Measurements from ENCODE around the gene MON2. TPM values are rescaled to one million over a fixed set of nuclear protein-coding genes. Genes with fewer than 3 reads are reported as not detected.
A peak's percentile ranks its signal among the peaks of the same experiment; 100 is the strongest.
"Not testable (repeated sequence)": the region's sequence is repeated elsewhere in the genome, so short reads cannot be mapped to it uniquely, and the experiment has no call there.

The MON2 gene
- total RNA-seq, 1 experiment from 2014 or later: 24.6 TPM

- Histone ChIP-seq H3K27ac (no peak overlapping the region), H3K36me3 (peaks cover 17% of the 10 kb centered on the region), H3K4me1 (no peaks in the 10 kb centered on the region), H3K27me3 (no peaks in the 10 kb centered on the region), H3K9me3 (replicated peaks) (no peaks in the 10 kb centered on the region), H3K4me3 (no peak overlapping the region)
- no peak for DNase-seq
Measured at GRCh38 chr12:62552906-62553556, 86.4 kb downstream of the MON2 start.

- peaks cover 25% of the 10 kb centered on the region for H3K36me3 ChIP-seq
- H3K27ac ChIP-seq; DNase-seq; H3K9me3 ChIP-seq (replicated peaks); H3K27me3 ChIP-seq; H3K4me3 ChIP-seq; H3K4me1 ChIP-seq: not testable (repeated sequence)
Measured at GRCh38 chr12:62559366-62559765, 92.7 kb downstream of the MON2 start.

- DNase-seq: no peak
Measured at GRCh38 chr12:62562846-62563245, 96.2 kb downstream of the MON2 start.

GRCh38 chr12:62575036-62575435 is 108.4 kb downstream of the MON2 start:
- Histone ChIP-seq H3K4me3 (no peak overlapping the region), H3K27ac (no peak overlapping the region), H3K27me3 (no peaks in the 10 kb centered on the region), H3K9me3 (replicated peaks) (no peaks in the 10 kb centered on the region), H3K36me3 (peaks cover 10% of the 10 kb centered on the region; the same call in 1 of the 2 replicates), H3K4me1 (no peaks in the 10 kb centered on the region)
- no peak for DNase-seq

More at GRCh38 chr12:62562846-62563245, 96.2 kb downstream of the MON2 start:
- H3K9me3 ChIP-seq (replicated peaks): no peaks in the 10 kb centered on the region
- H3K4me3 ChIP-seq: no peak overlapping the region
- H3K4me1 ChIP-seq: no peaks in the 10 kb centered on the region
- H3K27me3 ChIP-seq: no peaks in the 10 kb centered on the region
- H3K36me3 ChIP-seq: peaks cover 29% of the 10 kb centered on the region
- no peak overlapping the region for H3K27ac ChIP-seq

- no peak for DNase-seq
- Histone ChIP-seq H3K4me1 (no peaks in the 10 kb centered on the region), H3K9me3 (replicated peaks) (no peaks in the 10 kb centered on the region), H3K4me3 (no peak overlapping the region), H3K36me3 (0 out of 2 replicates have a peak, but pooled peaks cover 7% of the 10 kb centered on the region), H3K27ac (no peak overlapping the region), H3K27me3 (no peaks in the 10 kb centered on the region)
Measured at GRCh38 chr12:62576503-62576902, 109.9 kb downstream of the MON2 start.

GRCh38 chr12:62578726-62579125 is 112.1 kb downstream of the MON2 start:
- no peaks in the 10 kb centered on the region for H3K4me1 ChIP-seq
- no peak overlapping the region for H3K27ac ChIP-seq
- no peak for DNase-seq
- no peaks in the 10 kb centered on the region for H3K27me3 ChIP-seq
- H3K36me3 ChIP-seq: peaks cover 7% of the 10 kb centered on the region; the same call in 1 of the 2 replicates
- no peak overlapping the region for H3K4me3 ChIP-seq
- no peaks in the 10 kb centered on the region for H3K9me3 ChIP-seq (replicated peaks)

- Histone ChIP-seq H3K27me3 (no peaks in the 10 kb centered on the region), H3K27ac (no peak overlapping the region), H3K4me1 (no peaks in the 10 kb centered on the region), H3K36me3 (peaks cover 4% of the 10 kb centered on the region; the same call in 1 of the 2 replicates), H3K9me3 (replicated peaks) (no peaks in the 10 kb centered on the region), H3K4me3 (no peak overlapping the region)
- DNase-seq: peak in 1 of 2 experiments; percentile 53
Measured at GRCh38 chr12:62581288-62582064, 114.8 kb downstream of the MON2 start.

- H3K4me1 ChIP-seq: no peaks in the 10 kb centered on the region
- DNase-seq: no peak
- no peak overlapping the region for H3K4me3 ChIP-seq
- H3K27me3 ChIP-seq: no peaks in the 10 kb centered on the region
- no peak overlapping the region for H3K27ac ChIP-seq
- H3K36me3 ChIP-seq: peaks cover 4% of the 10 kb centered on the region; the same call in 1 of the 2 replicates
- H3K9me3 ChIP-seq (replicated peaks): no peaks in the 10 kb centered on the region
Measured at GRCh38 chr12:62582065-62582366, 115.4 kb downstream of the MON2 start.

GRCh38 chr12:62584619-62585018 is 118.0 kb downstream of the MON2 start:
- H3K9me3 ChIP-seq (replicated peaks): no peaks in the 10 kb centered on the region
- peaks cover 4% of the 10 kb centered on the region; the same call in 1 of the 2 replicates for H3K36me3 ChIP-seq
- no peak for DNase-seq
- H3K27me3 ChIP-seq: no peaks in the 10 kb centered on the region
- no peaks in the 10 kb centered on the region for H3K4me1 ChIP-seq
- no peak overlapping the region for H3K27ac ChIP-seq
- no peak overlapping the region for H3K4me3 ChIP-seq

- Histone ChIP-seq H3K4me1 (no peaks in the 10 kb centered on the region), H3K9me3 (replicated peaks) (no peaks in the 10 kb centered on the region), H3K36me3 (peaks cover 4% of the 10 kb centered on the region; the same call in 1 of the 2 replicates), H3K27me3 (no peaks in the 10 kb centered on the region), H3K27ac (no peak overlapping the region), H3K4me3 (no peak overlapping the region)
- DNase-seq: no peak
Measured at GRCh38 chr12:62586850-62587249, 120.2 kb downstream of the MON2 start.

GRCh38 chr12:62588916-62589315 is 122.3 kb downstream of the MON2 start:
- H3K27ac ChIP-seq: no peak overlapping the region
- H3K4me3 ChIP-seq: no peak overlapping the region
- DNase-seq: no peak
- H3K36me3 ChIP-seq: no peaks in the 10 kb centered on the region; the same call in 1 of the 2 replicates
- H3K27me3 ChIP-seq: no peaks in the 10 kb centered on the region
- no peaks in the 10 kb centered on the region for H3K4me1 ChIP-seq
- no peaks in the 10 kb centered on the region for H3K9me3 ChIP-seq (replicated peaks)

- H3K9me3 ChIP-seq (replicated peaks): no peaks in the 10 kb centered on the region
- H3K4me1 ChIP-seq: peaks cover 9% of the 10 kb centered on the region
- no peak for DNase-seq
- no peaks in the 10 kb centered on the region for H3K27me3 ChIP-seq
- H3K4me3 ChIP-seq: no peak overlapping the region
- H3K27ac ChIP-seq: no peak overlapping the region
- no peaks in the 10 kb centered on the region for H3K36me3 ChIP-seq
Measured at GRCh38 chr12:62597253-62597652, 130.6 kb downstream of the MON2 start.

GRCh38 chr12:62598846-62599245 is 132.2 kb downstream of the MON2 start:
- H3K27ac ChIP-seq: no peak overlapping the region
- H3K4me1 ChIP-seq: peaks cover 9% of the 10 kb centered on the region
- DNase-seq: no peak
- H3K9me3 ChIP-seq (replicated peaks): no peaks in the 10 kb centered on the region
- H3K4me3 ChIP-seq: no peak overlapping the region
- H3K27me3 ChIP-seq: no peaks in the 10 kb centered on the region
- no peaks in the 10 kb centered on the region for H3K36me3 ChIP-seq

- H3K27ac ChIP-seq: no peak overlapping the region
- no peaks in the 10 kb centered on the region for H3K9me3 ChIP-seq (replicated peaks)
- H3K4me1 ChIP-seq: peaks cover 9% of the 10 kb centered on the region
- H3K36me3 ChIP-seq: no peaks in the 10 kb centered on the region
- no peak overlapping the region for H3K4me3 ChIP-seq
- no peaks in the 10 kb centered on the region for H3K27me3 ChIP-seq
- DNase-seq: no peak
Measured at GRCh38 chr12:62599854-62600437, 133.3 kb downstream of the MON2 start.

GRCh38 chr12:62601765-62602164 is 135.1 kb downstream of the MON2 start:
- peak in 1 of 2 experiments; percentile 28 for DNase-seq
- H3K27ac ChIP-seq: peak overlapping the region; percentile 98
- peaks cover 9% of the 10 kb centered on the region for H3K4me1 ChIP-seq
- no peaks in the 10 kb centered on the region for H3K36me3 ChIP-seq
- no peaks in the 10 kb centered on the region for H3K27me3 ChIP-seq
- H3K9me3 ChIP-seq (replicated peaks): no peaks in the 10 kb centered on the region
- peak overlapping the region; percentile 84 for H3K4me3 ChIP-seq
